ENCODE data around the gene AMFR. TPM values are rescaled to one million over a fixed set of nuclear protein-coding genes. Genes with fewer than 3 reads are reported as not detected.

AMFR gene
- 164 and 200 TPM in 2 replicates for total RNA-seq

DNA sequence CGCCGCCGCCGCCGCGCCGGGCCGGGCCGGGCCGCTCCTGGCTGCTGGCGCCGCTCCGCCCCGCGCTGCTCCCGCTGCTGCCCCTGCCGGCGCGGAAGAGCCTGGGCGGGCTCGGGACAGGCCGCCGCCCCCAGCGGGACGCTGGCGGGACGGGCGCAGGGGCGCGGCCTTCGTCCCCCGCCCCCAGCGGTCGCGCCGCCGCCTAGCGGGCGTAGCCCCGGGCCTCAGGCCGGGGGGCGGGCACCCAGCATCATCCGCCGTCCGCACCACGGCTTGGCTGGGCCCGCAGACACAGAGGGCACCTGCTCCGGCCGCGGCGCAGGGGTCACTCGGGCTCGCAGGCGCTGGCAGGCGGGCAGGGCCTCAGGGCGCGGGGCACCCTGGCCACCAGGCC lies at the start of gene AMFR:
Gene AMFR (minus strand): TSS at position 107 of the 394 bp plus-strand sequence. CDS start 218 bp downstream, outside the sequence.

DNA sequence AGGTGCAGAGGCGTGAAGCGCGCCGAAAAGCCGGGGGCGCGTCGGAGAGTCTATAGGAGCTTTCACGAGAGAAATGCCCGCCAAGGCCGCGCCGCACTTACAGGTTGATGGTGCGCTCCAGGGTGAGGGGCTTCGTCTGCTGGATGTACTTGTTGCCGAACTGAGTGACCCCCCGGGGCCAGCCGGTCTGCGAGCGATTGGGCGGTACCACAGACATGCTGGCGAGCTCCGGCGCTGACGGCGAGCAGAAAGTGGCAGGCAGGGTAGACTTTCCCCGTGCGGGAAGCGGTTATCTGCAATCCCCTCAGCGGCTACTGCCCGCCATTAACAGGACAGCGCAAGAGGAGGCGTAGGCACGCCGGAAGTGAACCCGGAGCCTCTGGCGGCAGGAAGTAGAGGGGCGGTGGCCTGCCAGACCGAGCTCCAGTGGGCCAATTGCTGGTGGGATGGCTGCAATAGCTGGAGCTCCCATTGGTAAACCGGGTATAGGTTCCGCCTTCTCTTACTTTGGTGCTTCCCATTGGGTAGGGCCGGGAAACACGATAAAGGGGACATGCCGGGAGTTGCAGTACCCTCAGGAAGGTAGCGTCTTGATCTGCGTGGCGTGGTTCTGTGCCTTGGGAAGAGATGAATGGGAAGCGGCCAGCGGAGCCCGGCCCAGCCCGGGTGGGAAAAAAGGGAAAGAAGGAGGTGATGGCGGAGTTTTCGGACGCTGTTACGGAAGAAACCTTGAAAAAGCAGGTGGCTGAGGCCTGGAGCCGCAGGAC lies 25.8 kb upstream of the AMFR start, which contains the start of the genes NUDT21 and OGFOD1:
Gene NUDT21 (minus strand): TSS at position 347 of the 767 bp plus-strand sequence. CDS start 130 bp downstream, at position 217.
Gene OGFOD1 (plus strand): TSS at position 569 of the 767 bp plus-strand sequence. CDS start 59 bp downstream, at position 628.

Other genes with a start within 250 kb of the AMFR start
- gene GNAO1, start 234.1 kb downstream of the AMFR start, total RNA-seq = under 0.01 TPM in 1 of 2 replicates, not detected in the other
- 55.1 and 80.3 TPM in 2 replicates for gene NUDT21, start 25.8 kb upstream of the AMFR start, total RNA-seq
- 61.0 and 66.1 TPM in 2 replicates for gene OGFOD1, start 26.0 kb upstream of the AMFR start, total RNA-seq
- gene BBS2, start 94.5 kb upstream of the AMFR start, total RNA-seq = 34.6 and 58.4 TPM in 2 replicates
- gene MT4, start 139.5 kb upstream of the AMFR start, total RNA-seq = not detected in 2 replicates
- gene MT3, start 164.0 kb upstream of the AMFR start, total RNA-seq = not detected in 2 replicates
- gene MT2A, start 183.0 kb upstream of the AMFR start, total RNA-seq = 369 and 405 TPM in 2 replicates
- 226 and 355 TPM in 2 replicates for gene MT1E, start 200.2 kb upstream of the AMFR start, total RNA-seq
- gene MT1M, start 207.1 kb upstream of the AMFR start, total RNA-seq = 4.7 and 24.6 TPM in 2 replicates
- 11.1 and 17.6 TPM in 2 replicates for gene MT1A, start 213.1 kb upstream of the AMFR start, total RNA-seq
- gene MT1B, start 226.3 kb upstream of the AMFR start, total RNA-seq = not detected in 2 replicates
- gene MT1F, start 232.4 kb upstream of the AMFR start, total RNA-seq = 0.37 TPM in 1 of 2 replicates, not detected in the other
- gene MT1G, start 242.5 kb upstream of the AMFR start, total RNA-seq = 0.59 and 3.3 TPM in 2 replicates
- not detected in 2 replicates for gene MT1H, start 244.3 kb upstream of the AMFR start, total RNA-seq

Measured in subcutaneous preadipocyte (primary cell).